H1 (cell line): ENCODE data around the gene SRGAP2C. TPM values are rescaled to one million over a fixed set of nuclear protein-coding genes. Genes with fewer than 3 reads are reported as not detected.

Experiments used
- polyA plus RNA-seq, 7 experiments: library from polyadenylated mRNA; depleted of rRNA in 3 of 7; stranded (reverse) in 5 of 7; unstranded in 2 of 7; fragments of >200 nt in 5 of 7; fragments of 200-250 nt in 2 of 7; gene quantifications; 1 replicate in 5 of 7; 2 replicates in 1 of 7; 4 replicates in 1 of 7; pipeline versions ENCODE4 v1.2.1 to v1.2.3, GENCODE V29; 2011 to 2013; ENCODE audit warnings: missing spikeins in 2 of 7, mixed read lengths in 2 of 7
- small RNA-seq: library from polyadenylated mRNA; stranded (forward); fragments of <200 nt; extraction: miRNeasy Mini kit (QIAGEN cat#:217004); gene quantifications from one replicate; pipeline ENCODE3, GENCODE V24; 2013; ENCODE audit not compliant: insufficient read depth
- total RNA-seq: library from RNA; stranded (reverse); fragmentation: NEBNext Ultra II Directional; extraction: Animal tissue kit (Norgen Biotek cat#: 25700); gene quantifications from 2 replicates; pipeline ENCODE4 v1.2.1, GENCODE V29; 2021

Gene SRGAP2C
- total and polyA plus RNA-seq, 2 of the 8 experiments (the other 6 are each of a cell fraction or from before 2014, with no cell fraction given): 2.5 to 25.2 TPM

Small RNAs within 50 kb of the gene (small RNA-seq; reads per million reads assigned to genes)
- not detected for gene AC243994.1

Other genes starting within 250 kb of the SRGAP2C start
- 19.0 and 20.7 TPM in 2 replicates for gene FAM72B, start 635 bp upstream of the SRGAP2C start, total RNA-seq
- 7.1 and 7.7 TPM in 2 replicates for gene FAM72B, start 635 bp upstream of the SRGAP2C start, polyA plus RNA-seq (2011; rRNA removed)